Endothelial cell of umbilical vein (primary cell): Measurements from ENCODE around the gene FSTL4. TPM values are rescaled to one million over a fixed set of nuclear protein-coding genes. Genes with fewer than 3 reads are reported as not detected.

ENCODE experiments used
- BruUV-seq: library from RNA; stranded (reverse); fragments of 400-500 nt; replicated peaks from 2 replicates; lab custom pipeline; 2021; lab: Mats Ljungman, UMichigan
- CTCF ChIA-PET: fragments of 300-600, 350-600 bp; sonication (Branson Sonifier 250); formaldehyde crosslinking; loops from one replicate; lab custom pipeline; 2021; ENCODE audit warnings: antibody characterized with exemption, inconsistent platforms; lab: Charles Lee
- POLR2A ChIA-PET: fragments of 300-600, 350-600 bp; sonication (Branson Sonifier 250); formaldehyde crosslinking; loops from one replicate; lab custom pipeline; 2021; ENCODE audit warnings: antibody characterized with exemption, inconsistent platforms; lab: Charles Lee
- DNase-seq: peaks from one replicate; pipeline ENCODE4 v3.0.0-alpha.2; 2011; ENCODE audit warnings: low read depth, low spot score
- FAIRE-seq: peaks from 2 replicates; lab custom pipeline; 2011; peaks lifted over from hg19 to GRCh38; lab: Jason Lieb, UNC
- H2AFZ ChIP-seq: 2 replicates; pipeline ENCODE4 v1.6.0; 2012; ENCODE audit warnings: low read depth, low read length, control low read depth, inconsistent platforms
- H3K27ac ChIP-seq: 2 replicates; pipeline ENCODE4 v1.5.1; 2011; ENCODE audit warnings: low read depth, mild to moderate bottlenecking, control low read depth, low read length, moderate library complexity; ENCODE audit not compliant: insufficient read depth
- H3K27me3 ChIP-seq, 2 experiments: 2 replicates each; pipeline versions ENCODE4 v1.6.0 to v1.6.1; 2011; ENCODE audit warnings: low read length in 2 of 2, mixed read lengths in 1 of 2; ENCODE audit not compliant: control insufficient read depth in 2 of 2, insufficient read depth in 2 of 2
- H3K36me3 ChIP-seq, 2 experiments: 2 replicates in 1 of 2; 3 replicates in 1 of 2; pipeline ENCODE4 v1.5.1; 2011; ENCODE audit warnings: low read length in 2 of 2, mild to moderate bottlenecking in 1 of 2, moderate library complexity in 1 of 2; ENCODE audit not compliant: control insufficient read depth in 2 of 2, insufficient read depth in 2 of 2; ENCODE audit errors: extremely low read depth in 1 of 2
- H3K4me1 ChIP-seq: 3 replicates; pipeline ENCODE4 v1.5.1; 2011; ENCODE audit warnings: mild to moderate bottlenecking, low read length; ENCODE audit not compliant: control insufficient read depth, insufficient read depth; ENCODE audit errors: extremely low read depth
- H3K4me2 ChIP-seq: 2 replicates; pipeline ENCODE4 v1.6.1; 2011; ENCODE audit warnings: low read length, control low read depth, mixed read lengths; ENCODE audit not compliant: insufficient read depth
- H3K4me3 ChIP-seq, 3 experiments: fragments of 200-600 bp in 1 of 3; sonication (generic), shearing (Covaris generic) in 1 of 3; replicated peaks in 1 of 3; 2 replicates each; pipeline ENCODE4 v1.5.1; 2011 to 2016; ENCODE audit warnings: control low read depth in 3 of 3, low read length in 3 of 3, mild to moderate bottlenecking in 2 of 3, inconsistent platforms in 1 of 3, low read depth in 1 of 3, moderate library complexity in 1 of 3; ENCODE audit not compliant: insufficient read depth in 1 of 3
- H3K79me2 ChIP-seq: 2 replicates; pipeline ENCODE4 v1.6.0; 2012; ENCODE audit warnings: low read length, inconsistent platforms; ENCODE audit not compliant: control insufficient read depth, insufficient read depth
- H3K9ac ChIP-seq: replicated peaks from 2 replicates; pipeline ENCODE3; 2011; ENCODE audit warnings: low read length, control low read depth; ENCODE audit not compliant: insufficient read depth; ENCODE audit errors: extremely low read depth
- H3K9me1 ChIP-seq: replicated peaks from 3 replicates; pipeline ENCODE4 v1.6.0; 2011; ENCODE audit warnings: mild to moderate bottlenecking, low read length; ENCODE audit not compliant: control insufficient read depth, insufficient read depth; ENCODE audit errors: extremely low read depth
- H3K9me3 ChIP-seq: replicated peaks from 2 replicates; pipeline ENCODE4 v1.5.1; 2012; ENCODE audit warnings: low read length, inconsistent platforms; ENCODE audit not compliant: control insufficient read depth, insufficient read depth
- H4K20me1 ChIP-seq: replicated peaks from 2 replicates; pipeline ENCODE3; 2011; ENCODE audit warnings: mild to moderate bottlenecking, low read length; ENCODE audit not compliant: control insufficient read depth, insufficient read depth; ENCODE audit errors: extremely low read depth
- EZH2 ChIP-seq: IDR thresholded peaks from 2 replicates; pipeline ENCODE4 v1.6.1; 2012; ENCODE audit warnings: borderline replicate concordance, low read depth, mild to moderate bottlenecking, moderate library complexity, low read length, inconsistent platforms; ENCODE audit not compliant: severe bottlenecking
- FOS ChIP-seq: IDR thresholded peaks from 2 replicates; pipeline ENCODE4 v1.6.1; 2011; ENCODE audit warnings: mild to moderate bottlenecking, low read length, moderate library complexity, borderline replicate concordance; ENCODE audit not compliant: insufficient read depth
- GATA2 ChIP-seq: IDR thresholded peaks from 2 replicates; pipeline ENCODE4 v1.7.0; 2011; ENCODE audit warnings: low read depth, mild to moderate bottlenecking, moderate library complexity, mixed read lengths, low read length; ENCODE audit not compliant: insufficient read length, insufficient read depth
- JUN ChIP-seq: IDR thresholded peaks from 2 replicates; pipeline ENCODE4 v1.6.1; 2011; ENCODE audit warnings: borderline replicate concordance, low read depth; ENCODE audit not compliant: insufficient read length, insufficient read depth
- MAX ChIP-seq: IDR thresholded peaks from 2 replicates; pipeline ENCODE4 v1.6.1; 2011; ENCODE audit not compliant: insufficient read depth, insufficient read length
- MYC ChIP-seq: IDR thresholded peaks from one replicate; pipeline ENCODE4 v1.6.1; 2011; ENCODE audit warnings: mild to moderate bottlenecking, low read depth, low read length
- POLR2A ChIP-seq: IDR thresholded peaks from 2 replicates; pipeline ENCODE4 v1.6.1; 2012; ENCODE audit warnings: low read depth, mild to moderate bottlenecking, control low read depth, low read length
- POLR2AphosphoS5 ChIP-seq: IDR thresholded peaks from 2 replicates; pipeline ENCODE4 v1.6.1; 2012; ENCODE audit warnings: low read depth, mild to moderate bottlenecking, control low read depth, low read length, moderate library complexity; ENCODE audit not compliant: insufficient read depth
- dilution Hi-C: fragments of 300-500 bp; cut with MboI; formaldehyde crosslinking; loops from one replicate; pipeline ENCODE4 v1.15.0; 2019; ENCODE audit warnings: low sequenced_read_pairs; ENCODE audit not compliant: extremely low pct_ligation_motif_present
- intact Hi-C: fragments of 100-400 bp; cut with micrococcal nuclease; formaldehyde crosslinking; loops from one replicate; pipeline ENCODE4 v1.10.0; 2022
- polyA plus RNA-seq, 4 experiments: library from polyadenylated mRNA; depleted of rRNA in 3 of 4; stranded (reverse) in 3 of 4; unstranded in 1 of 4; fragments of >200 nt; gene quantifications; 2 replicates each; pipeline versions ENCODE4 v1.2.1 to v1.2.3, GENCODE V29; 2011 to 2012; ENCODE audit warnings: missing spikeins in 1 of 4
- total RNA-seq: library from RNA; stranded (reverse); gene quantifications from 2 replicates; pipeline ENCODE4 v1.2.3, GENCODE V29; 2021
- TF ChIP-seq, protein P1 (sequence below), 2 donors: IDR thresholded peaks; 1 replicate in 1 of 2; 2 replicates in 1 of 2; pipeline ENCODE4 v1.5.1; 2011; ENCODE audit warnings: low read length in 2 of 2, mild to moderate bottlenecking in 2 of 2, moderate library complexity in 2 of 2, control low read depth in 1 of 2, inconsistent platforms in 1 of 2, low read depth in 1 of 2; ENCODE audit not compliant: insufficient read depth in 1 of 2; ENCODE audit errors: extremely low read depth in 1 of 2

The FSTL4 gene
- total and polyA plus RNA-seq, 2 donors (not counting 3 experiments of a cell fraction or from before 2014, with no cell fraction given) = 0.18 TPM; not detected in 1

DNA sequence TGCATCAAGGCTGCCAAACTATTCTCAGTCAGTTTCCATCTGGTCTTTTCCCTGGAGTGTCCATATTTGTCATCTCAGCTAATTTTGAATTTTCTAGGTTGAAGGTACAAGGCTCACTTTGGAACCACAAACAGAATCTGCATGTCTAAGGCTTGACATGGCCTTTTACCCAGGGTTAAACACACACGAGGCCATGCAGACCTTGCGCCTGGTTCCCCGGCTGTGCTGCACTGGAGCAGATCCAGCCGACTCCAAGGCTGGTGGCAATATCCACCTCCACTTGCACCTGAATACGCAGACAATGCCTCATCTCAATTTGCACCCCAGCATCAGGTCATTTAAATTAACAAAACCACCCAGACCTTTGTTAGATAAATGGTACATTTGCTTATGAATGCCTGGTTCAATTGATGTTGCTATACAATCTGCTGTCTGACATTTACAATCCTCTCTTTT is 284.4 kb downstream of the FSTL4 start:
- Histone ChIP-seq H3K79me2 (no peaks in the 10 kb centered on the region), H3K27ac (no peak overlapping the region), H3K4me2 (no peak overlapping the region), H4K20me1 (no peaks in the 10 kb centered on the region), H3K27me3 (peaks cover 0 to 2% of the 10 kb centered on the region in 2 experiments), H3K9ac (no peak overlapping the region), H3K9me3 (no peaks in the 10 kb centered on the region), H2AFZ (no peak overlapping the region), H3K4me3 (no peak overlapping the region), H3K36me3 (no peaks in the 10 kb centered on the region), H3K9me1 (no peaks in the 10 kb centered on the region), H3K4me1 (no peaks in the 10 kb centered on the region)
- no TSS peak for BruUV-seq
- ChIA-PET CTCF (interaction anchor here (1.2 kb wide), 1 partner anchor 10 kb away, joined by 3 read pairs; no protein-coding TSS in a partner anchor), POLR2A (interaction anchor here (0.6 kb wide), 1 partner anchor 1856 kb away, joined by 4 read pairs; no protein-coding TSS in a partner anchor)
- DNase-seq (no peak), FAIRE-seq (no peak)
- TF ChIP-seq, protein P1, sequence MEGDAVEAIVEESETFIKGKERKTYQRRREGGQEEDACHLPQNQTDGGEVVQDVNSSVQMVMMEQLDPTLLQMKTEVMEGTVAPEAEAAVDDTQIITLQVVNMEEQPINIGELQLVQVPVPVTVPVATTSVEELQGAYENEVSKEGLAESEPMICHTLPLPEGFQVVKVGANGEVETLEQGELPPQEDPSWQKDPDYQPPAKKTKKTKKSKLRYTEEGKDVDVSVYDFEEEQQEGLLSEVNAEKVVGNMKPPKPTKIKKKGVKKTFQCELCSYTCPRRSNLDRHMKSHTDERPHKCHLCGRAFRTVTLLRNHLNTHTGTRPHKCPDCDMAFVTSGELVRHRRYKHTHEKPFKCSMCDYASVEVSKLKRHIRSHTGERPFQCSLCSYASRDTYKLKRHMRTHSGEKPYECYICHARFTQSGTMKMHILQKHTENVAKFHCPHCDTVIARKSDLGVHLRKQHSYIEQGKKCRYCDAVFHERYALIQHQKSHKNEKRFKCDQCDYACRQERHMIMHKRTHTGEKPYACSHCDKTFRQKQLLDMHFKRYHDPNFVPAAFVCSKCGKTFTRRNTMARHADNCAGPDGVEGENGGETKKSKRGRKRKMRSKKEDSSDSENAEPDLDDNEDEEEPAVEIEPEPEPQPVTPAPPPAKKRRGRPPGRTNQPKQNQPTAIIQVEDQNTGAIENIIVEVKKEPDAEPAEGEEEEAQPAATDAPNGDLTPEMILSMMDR (IDR thresholded peaks at IDR 0.05; ENCODE audit: extremely low read depth in 1 of 2, insufficient read depth in 1 of 2, low read depth in 1 of 2, low read length in 2 of 2) = no peak
- no peak for TF ChIP-seq MYC
- no peak for TF ChIP-seq FOS
- no peak for TF ChIP-seq JUN
- TF ChIP-seq EZH2 = no peak
- no peak for TF ChIP-seq POLR2AphosphoS5
- no peak for TF ChIP-seq POLR2A
- no peak for TF ChIP-seq GATA2
- TF ChIP-seq MAX = no peak
- intact Hi-C loops = no loop called here
- dilution Hi-C loops = no loop called here
